ENCODE data around the gene TIMP4. TPM values are rescaled to one million over a fixed set of nuclear protein-coding genes. Genes with fewer than 3 reads are reported as not detected.

TIMP4 gene
- polyA plus RNA-seq, 3 donors = 0.04 TPM; not detected in 2

GRCh38 chr3:12139111-12139511 lies 19.6 kb downstream of the TIMP4 start:
- Mint-ChIP-seq H3K4me3 (no peak overlapping the region), H3K9me3 (no peaks in the 10 kb centered on the region), H3K36me3 (no peaks in the 10 kb centered on the region), H3K4me1 (peaks cover 20% of the 10 kb centered on the region), H3K27me3 (ENCODE audit: low read depth in 3 of 3) (peaks cover 3 to 9% (median 4%) of the 10 kb centered on the region in 3 donors), H3K27ac (peak overlapping the region in 2 of 7 donors; percentile 1 to 71)
- no peak overlapping the region for H3K27ac ChIP-seq (ENCODE audit: low read depth in 1 of 2, low read length in 2 of 2)
- H4K20me1 ChIP-seq (ENCODE audit: insufficient read depth, low read length) = no peaks in the 10 kb centered on the region
- H2AFZ ChIP-seq (ENCODE audit: insufficient read depth, low read depth, low read length, poor library complexity, severe bottlenecking) = no peak overlapping the region
- H3K9me3 ChIP-seq (replicated peaks in 1 of 2; ENCODE audit: control insufficient read depth in 1 of 2, insufficient read depth in 1 of 2, low read length in 2 of 2) = no peaks in the 10 kb centered on the region
- H3K9ac ChIP-seq (ENCODE audit: insufficient read depth, low read length, poor library complexity, severe bottlenecking) = no peak overlapping the region
- no peak overlapping the region for H3K4me2 ChIP-seq (replicated peaks; ENCODE audit: extremely low read depth, low read length, poor library complexity, severe bottlenecking)
- peaks cover 7 to 8% of the 10 kb centered on the region in 2 donors for H3K4me1 ChIP-seq (ENCODE audit: control insufficient read depth in 1 of 2, insufficient read depth in 2 of 2, low read length in 2 of 2)
- no peak overlapping the region for H3K4me3 ChIP-seq (replicated peaks in 1 of 3; ENCODE audit: low read depth in 2 of 3, low read length in 3 of 3)
- peak; percentile 7 to 40 (median 38) for DNase-seq
- no peaks in the 10 kb centered on the region for H3K79me2 ChIP-seq (ENCODE audit: insufficient read depth, low read length)
- intact Hi-C loops (cut with micrococcal nuclease) = loop anchor here (5.0 to 10.0 kb wide), 3 partner anchors 38 to 586 kb away; no protein-coding TSS in a partner anchor
- H3K36me3 ChIP-seq (replicated peaks in 1 of 2; ENCODE audit: control insufficient read depth in 1 of 2, insufficient read depth in 2 of 2, low read length in 2 of 2) = no peaks in the 10 kb centered on the region
- 53% methylated on average over 5 of the region's 5 CpGs for WGBS (ENCODE audit: insufficient coverage)
- no peaks in the 10 kb centered on the region for H3K27me3 ChIP-seq (ENCODE audit: control insufficient read depth in 2 of 2, insufficient read depth in 2 of 2, low read length in 2 of 2)
- peak; percentile 51 for TF ChIP-seq CTCF (IDR thresholded peaks at IDR 0.05)

- H3K79me2 ChIP-seq (ENCODE audit: insufficient read depth, low read length) = no peaks in the 10 kb centered on the region
- H3K9ac ChIP-seq (ENCODE audit: insufficient read depth, low read length, poor library complexity, severe bottlenecking) = no peak overlapping the region
- H3K9me3 ChIP-seq (replicated peaks in 1 of 2; ENCODE audit: control insufficient read depth in 1 of 2, insufficient read depth in 1 of 2, low read length in 2 of 2) = no peaks in the 10 kb centered on the region
- no peak overlapping the region for H3K27ac ChIP-seq (ENCODE audit: low read depth in 1 of 2, low read length in 2 of 2)
- peak; percentile 11 to 35 (median 32) for DNase-seq
- WGBS (ENCODE audit: insufficient coverage) = no CpG with 5 or more reads among the region's 1 CpG
- Mint-ChIP-seq H3K4me1 (peaks cover 15% of the 10 kb centered on the region), H3K27me3 (ENCODE audit: low read depth in 3 of 3) (peaks cover 2 to 6% (median 4%) of the 10 kb centered on the region in 3 donors), H3K9me3 (no peaks in the 10 kb centered on the region), H3K4me3 (no peak overlapping the region), H3K36me3 (no peaks in the 10 kb centered on the region), H3K27ac (no peak overlapping the region)
- H3K4me3 ChIP-seq (replicated peaks in 1 of 3; ENCODE audit: low read depth in 2 of 3, low read length in 3 of 3) = no peak overlapping the region
- intact Hi-C loops (cut with micrococcal nuclease) = loop anchor here (5.0 to 10.0 kb wide), 3 partner anchors 39 to 587 kb away; no protein-coding TSS in a partner anchor
- H2AFZ ChIP-seq (ENCODE audit: insufficient read depth, low read depth, low read length, poor library complexity, severe bottlenecking) = no peak overlapping the region
- H3K36me3 ChIP-seq (replicated peaks in 1 of 2; ENCODE audit: control insufficient read depth in 1 of 2, insufficient read depth in 2 of 2, low read length in 2 of 2) = no peaks in the 10 kb centered on the region
- peaks cover 6 to 8% of the 10 kb centered on the region in 2 donors for H3K4me1 ChIP-seq (ENCODE audit: control insufficient read depth in 1 of 2, insufficient read depth in 2 of 2, low read length in 2 of 2)
- no peak overlapping the region for H3K4me2 ChIP-seq (replicated peaks; ENCODE audit: extremely low read depth, low read length, poor library complexity, severe bottlenecking)
- H4K20me1 ChIP-seq (ENCODE audit: insufficient read depth, low read length) = no peaks in the 10 kb centered on the region
- peak; percentile 26 for TF ChIP-seq CTCF (IDR thresholded peaks at IDR 0.05)
- peaks cover 5% of the 10 kb centered on the region in 2 donors for H3K27me3 ChIP-seq (ENCODE audit: control insufficient read depth in 2 of 2, insufficient read depth in 2 of 2, low read length in 2 of 2)
Measured at GRCh38 chr3:12138044-12138443, 20.7 kb downstream of the TIMP4 start.
